K562 (cell line): ENCODE measurements around the gene AKT2. TPM values are rescaled to one million over a fixed set of nuclear protein-coding genes. Genes with fewer than 3 reads are reported as not detected.

Experiments
- ARID1B ChIP-seq: fragments of 450-650 bp; IDR thresholded peaks from 2 replicates; pipeline ENCODE4 v1.6.1; 2016; ENCODE audit warnings: antibody characterized with exemption, mild to moderate bottlenecking, inconsistent platforms
- BRF1 ChIP-seq: IDR thresholded peaks from 3 replicates; pipeline ENCODE4 v1.6.1; 2011; ENCODE audit warnings: borderline replicate concordance, mild to moderate bottlenecking; ENCODE audit not compliant: insufficient read length; ENCODE audit errors: extremely low read depth
- CBFA2T3 ChIP-seq: fragments of 450-650 bp; IDR thresholded peaks from 2 replicates; pipeline ENCODE4 v1.6.1; 2017
- EGR1 ChIP-seq: fragments of 450-650 bp; conservative IDR thresholded peaks from 2 replicates; pipeline ENCODE4 v1.6.1; 2017; ENCODE audit warnings: mild to moderate bottlenecking
- FOSL1 ChIP-seq: fragments of 200-800 bp; sonication (Bioruptor generic); conservative IDR thresholded peaks from 2 replicates; pipeline ENCODE4 v1.6.1; 2016; ENCODE audit warnings: missing genetic modification characterization, missing compliant biosample characterization
- HCFC1 ChIP-seq: IDR thresholded peaks from 2 replicates; pipeline ENCODE4 v1.6.1; 2012; ENCODE audit warnings: low read depth, low read length, improper control_type of control experiment
- KDM1A ChIP-seq, 2 experiments: fragments of 450-650 bp; IDR thresholded peaks; 2 replicates each; pipeline ENCODE4 v1.6.1; 2016; ENCODE audit warnings: mild to moderate bottlenecking in 2 of 2
- MAX ChIP-seq: sonication (generic); formaldehyde crosslinking; IDR thresholded peaks from 2 replicates; pipeline ENCODE4 v1.9.0; 2022; ENCODE audit warnings: mild to moderate bottlenecking, missing genetic modification reagents
- MBD1 ChIP-seq: fragments of 250-450 bp; sonication (Bioruptor Pico); IDR thresholded peaks from 2 replicates; pipeline ENCODE4 v1.8.0; 2022; ENCODE audit warnings: inconsistent platforms
- MCM2 ChIP-seq: fragments of 450-650 bp; IDR thresholded peaks from 2 replicates; pipeline ENCODE4 v1.6.1; 2017; ENCODE audit warnings: low read depth, mild to moderate bottlenecking
- MEF2A ChIP-seq: IDR thresholded peaks from 2 replicates; pipeline ENCODE4 v1.6.1; 2011; ENCODE audit warnings: low read depth, mild to moderate bottlenecking, low read length, moderate library complexity; ENCODE audit not compliant: control insufficient read depth
- NFXL1 ChIP-seq: fragments of 450-650 bp; formaldehyde crosslinking; IDR thresholded peaks from 2 replicates; pipeline ENCODE4 v1.4.0; 2021; ENCODE audit warnings: mild to moderate bottlenecking
- POLR2AphosphoS2 ChIP-seq: IDR thresholded peaks from 2 replicates; pipeline ENCODE4 v1.6.1; 2012; ENCODE audit warnings: low read length, improper control_type of control experiment
- PTRF ChIP-seq: fragments of 450-650 bp; IDR thresholded peaks from 2 replicates; pipeline ENCODE4 v1.6.1; 2016; ENCODE audit warnings: mild to moderate bottlenecking, missing genetic modification characterization, missing compliant biosample characterization
- SIRT6 ChIP-seq: IDR thresholded peaks from one replicate; pipeline ENCODE4 v1.6.1; 2012; ENCODE audit warnings: low read depth, mild to moderate bottlenecking, control low read depth, inconsistent platforms, low read length, moderate library complexity
- SMARCA5 ChIP-seq: fragments of 450-650 bp; IDR thresholded peaks from 2 replicates; pipeline ENCODE4 v1.6.1; 2016
- SUPT5H ChIP-seq: fragments of 450-650 bp; IDR thresholded peaks from 2 replicates; pipeline ENCODE4 v1.6.1; 2016
- TAF15 ChIP-seq: fragments of 200-400 bp; formaldehyde crosslinking; IDR thresholded peaks from 2 replicates; pipeline ENCODE4 v1.6.1; 2017; ENCODE audit warnings: mild to moderate bottlenecking, low read depth, low read length, moderate library complexity
- TCF3 ChIP-seq: sonication (generic); formaldehyde crosslinking; IDR thresholded peaks from 2 replicates; pipeline ENCODE4 v1.4.0; 2020; ENCODE audit warnings: mild to moderate bottlenecking, missing genetic modification reagents
- XRCC3 ChIP-seq: fragments of 450-650 bp; IDR thresholded peaks from 2 replicates; pipeline ENCODE4 v1.6.1; 2017; ENCODE audit warnings: mild to moderate bottlenecking, moderate library complexity
- ZNF174 ChIP-seq: fragments of 250-450 bp; sonication (Bioruptor Pico); IDR thresholded peaks from 2 replicates; pipeline ENCODE4 v1.4.0; 2020; ENCODE audit warnings: mild to moderate bottlenecking
- ZNF57 ChIP-seq: fragments of 450-650 bp; formaldehyde crosslinking; IDR thresholded peaks from 2 replicates; pipeline ENCODE4 v1.4.0; 2020; ENCODE audit warnings: mild to moderate bottlenecking, moderate library complexity
- polyA plus RNA-seq, 8 experiments: library from polyadenylated mRNA; depleted of rRNA in 4 of 8; stranded (reverse) in 5 of 8; unstranded in 3 of 8; fragments of >200 nt; fragmentation: Nextera tagmentation in 2 of 8; fragmentation: Illumina TruSeq in 1 of 8; extraction: Ambion mirVana in 2 of 8; extraction: Trizol in 1 of 8; gene quantifications; 2 replicates each; pipeline versions ENCODE4 v1.2.1 to v1.2.3, GENCODE V29; 2011 to 2014; ENCODE audit warnings: inconsistent platforms in 1 of 8, missing spikeins in 1 of 8
- total RNA-seq, 7 experiments: library from RNA; depleted of rRNA in 6 of 7; stranded (reverse); fragments of >200 nt in 6 of 7; fragmentation: Illumina TruSeq in 2 of 7; extraction: Trizol in 2 of 7; gene quantifications; 2 replicates each; pipeline versions ENCODE4 v1.2.1 to v1.2.3, GENCODE V29; 2011 to 2021; ENCODE audit warnings: low replicate concordance in 1 of 7

AKT2 gene
- total and polyA plus RNA-seq, 9 of the 15 experiments (the other 6 are each of a cell fraction or from before 2014, with no cell fraction given), result 1.1 to 132 (median 67.7) TPM

GRCh38 chr19:40229484-40229883, 55.7 kb downstream of the AKT2 start (continued):
- TF ChIP-seq TCF3 (CRISPR knock-in tag) (peak; percentile 10; the same call in 1 of the 2 replicates), ZNF57 (CRISPR knock-in tag) (no peak), PTRF (no peak), SMARCA5 (no peak), SIRT6 (no peak), TAF15 (no peak), POLR2AphosphoS2 (peak; percentile 75; the same call in 1 of the 2 replicates), SUPT5H (peak; percentile 21), NFXL1 (CRISPR knock-in tag) (no peak), ZNF174 (CRISPR knock-in tag) (no peak), EGR1 (0 out of 2 replicates have a peak, but pooled peaks have one; percentile 9), BRF1 (no peak), HCFC1 (no peak), MEF2A (peak; percentile 52; the same call in 1 of the 2 replicates), MAX (CRISPR knock-in tag) (no peak), KDM1A (IDR thresholded peaks at IDR 0.05) (0 out of 4 replicates have a peak, but pooled peaks of 1 of the 2 experiments have one; percentile 13), ARID1B (0 out of 2 replicates have a peak, but pooled peaks have one; percentile 10), MCM2 (no peak), MBD1 (CRISPR knock-in tag) (no peak), XRCC3 (no peak), FOSL1 (tag) (peak; percentile 29; the same call in 1 of the 2 replicates), CBFA2T3 (peak; percentile 54)
